Thoracic aorta (tissue), 2 donors: ENCODE data around the gene CCDC170. TPM values are rescaled to one million over a fixed set of nuclear protein-coding genes. Genes with fewer than 3 reads are reported as not detected.

Experiments used
- ATAC-seq: fragments of 150-250 bp; one replicate; pipeline ENCODE4 v1.8.0; 2017; ENCODE audit warnings: low read depth; ENCODE audit not compliant: insufficient number of reproducible peaks, low FRiP score
- DNase-seq: peaks from one replicate; pipeline ENCODE4 v3.0.0-alpha.2; 2020; ENCODE audit warnings: low spot score
- H3K27ac ChIP-seq, 2 donors: fragments of 200-600 bp; sonication (generic); 1 replicate in 1 of 2; 2 replicates in 1 of 2; pipeline ENCODE4 v1.5.1; 2016; ENCODE audit warnings: mild to moderate bottlenecking in 2 of 2, moderate library complexity in 2 of 2
- H3K27me3 ChIP-seq: fragments of 200-600 bp; sonication (generic); replicated peaks from 2 replicates; pipeline ENCODE4 v1.6.0; 2016; ENCODE audit warnings: mild to moderate bottlenecking; ENCODE audit not compliant: insufficient read depth
- H3K36me3 ChIP-seq: fragments of 200-600 bp; sonication (generic); one replicate; pipeline ENCODE4 v1.5.1; 2016
- H3K4me1 ChIP-seq, 2 donors: fragments of 200-600 bp; sonication (generic); 1 replicate in 1 of 2; 2 replicates in 1 of 2; pipeline versions ENCODE4 v1.5.1 to v1.6.0; 2016; ENCODE audit warnings: low read depth in 2 of 2, mild to moderate bottlenecking in 1 of 2; ENCODE audit not compliant: control insufficient read depth in 1 of 2
- H3K4me3 ChIP-seq: fragments of 200-600 bp; sonication (generic); 2 replicates; pipeline ENCODE4 v1.5.1; 2016; ENCODE audit warnings: mild to moderate bottlenecking
- H3K9me3 ChIP-seq: fragments of 200-600 bp; sonication (generic); 2 replicates; pipeline ENCODE4 v1.5.1; 2016
- total RNA-seq, 2 donors: library from RNA; depleted of rRNA; stranded (reverse); fragments of >200 nt; gene quantifications; one replicate each; pipeline versions ENCODE4 v1.1.0 to v1.2.3, GENCODE V29; 2016
- TF ChIP-seq, protein P1 (sequence below): fragments of 200-600 bp; sonication (generic); IDR thresholded peaks from one replicate; pipeline ENCODE4 v1.5.1; 2019; ENCODE audit warnings: antibody characterized with exemption

Gene CCDC170
- total RNA-seq, 2 donors from 2014 or later: 0.81 to 1.5 TPM

DNA sequence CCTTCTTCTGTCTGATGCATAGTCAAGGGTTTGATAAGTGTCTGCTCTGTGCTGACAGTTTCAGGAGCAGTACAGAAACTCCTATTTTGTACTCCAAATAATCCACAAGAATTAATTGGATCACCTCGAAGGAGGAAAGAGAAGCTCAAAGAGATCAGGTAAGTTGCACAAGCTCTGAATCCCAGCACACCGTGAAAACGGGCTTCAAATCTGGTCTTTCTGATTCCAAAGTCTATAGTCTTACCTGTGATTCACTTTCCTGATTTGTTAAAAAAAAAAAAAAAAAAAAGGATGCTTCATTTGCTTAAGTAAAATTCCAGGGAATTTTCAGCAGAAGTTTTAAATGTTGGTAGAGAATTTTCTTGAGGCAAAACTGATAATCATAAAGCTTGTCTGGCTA is 157.8 kb downstream of the CCDC170 start:
- H3K9me3 ChIP-seq: no peaks in the 10 kb centered on the region
- H3K4me1 ChIP-seq: no peaks in the 10 kb centered on the region
- DNase-seq (no peak), ATAC-seq (no peak)
- H3K27ac ChIP-seq: no peak overlapping the region
- no peaks in the 10 kb centered on the region for H3K27me3 ChIP-seq
- TF ChIP-seq, protein P1, sequence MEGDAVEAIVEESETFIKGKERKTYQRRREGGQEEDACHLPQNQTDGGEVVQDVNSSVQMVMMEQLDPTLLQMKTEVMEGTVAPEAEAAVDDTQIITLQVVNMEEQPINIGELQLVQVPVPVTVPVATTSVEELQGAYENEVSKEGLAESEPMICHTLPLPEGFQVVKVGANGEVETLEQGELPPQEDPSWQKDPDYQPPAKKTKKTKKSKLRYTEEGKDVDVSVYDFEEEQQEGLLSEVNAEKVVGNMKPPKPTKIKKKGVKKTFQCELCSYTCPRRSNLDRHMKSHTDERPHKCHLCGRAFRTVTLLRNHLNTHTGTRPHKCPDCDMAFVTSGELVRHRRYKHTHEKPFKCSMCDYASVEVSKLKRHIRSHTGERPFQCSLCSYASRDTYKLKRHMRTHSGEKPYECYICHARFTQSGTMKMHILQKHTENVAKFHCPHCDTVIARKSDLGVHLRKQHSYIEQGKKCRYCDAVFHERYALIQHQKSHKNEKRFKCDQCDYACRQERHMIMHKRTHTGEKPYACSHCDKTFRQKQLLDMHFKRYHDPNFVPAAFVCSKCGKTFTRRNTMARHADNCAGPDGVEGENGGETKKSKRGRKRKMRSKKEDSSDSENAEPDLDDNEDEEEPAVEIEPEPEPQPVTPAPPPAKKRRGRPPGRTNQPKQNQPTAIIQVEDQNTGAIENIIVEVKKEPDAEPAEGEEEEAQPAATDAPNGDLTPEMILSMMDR: no peak
- no peaks in the 10 kb centered on the region for H3K36me3 ChIP-seq
- H3K4me3 ChIP-seq: no peak overlapping the region

DNA sequence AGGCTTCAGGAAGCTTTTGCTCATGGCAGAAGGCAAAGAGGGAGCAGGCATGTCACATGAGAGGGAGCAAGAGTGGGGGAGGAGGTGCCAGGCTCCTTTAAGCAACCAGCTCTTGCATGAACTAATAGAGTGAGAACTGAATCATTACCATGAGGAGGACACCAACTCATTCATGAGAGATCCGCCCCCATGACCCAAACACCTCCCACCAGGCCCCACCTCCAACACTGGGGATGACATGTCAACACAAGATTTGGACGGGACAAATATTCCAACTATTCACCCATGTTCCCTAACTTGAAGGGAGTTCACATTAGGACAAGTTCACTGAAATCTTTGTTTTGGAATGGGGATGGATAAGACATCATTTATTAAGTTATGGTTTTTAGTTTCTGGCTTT is 158.5 kb downstream of the CCDC170 start:
- TF ChIP-seq, protein P1: no peak
- DNase-seq: no peak
- Histone ChIP-seq H3K36me3 (no peaks in the 10 kb centered on the region), H3K4me1 (no peaks in the 10 kb centered on the region), H3K27ac (no peak overlapping the region), H3K27me3 (no peaks in the 10 kb centered on the region), H3K4me3 (no peak overlapping the region), H3K9me3 (no peaks in the 10 kb centered on the region)
- ATAC-seq: no peak

DNA sequence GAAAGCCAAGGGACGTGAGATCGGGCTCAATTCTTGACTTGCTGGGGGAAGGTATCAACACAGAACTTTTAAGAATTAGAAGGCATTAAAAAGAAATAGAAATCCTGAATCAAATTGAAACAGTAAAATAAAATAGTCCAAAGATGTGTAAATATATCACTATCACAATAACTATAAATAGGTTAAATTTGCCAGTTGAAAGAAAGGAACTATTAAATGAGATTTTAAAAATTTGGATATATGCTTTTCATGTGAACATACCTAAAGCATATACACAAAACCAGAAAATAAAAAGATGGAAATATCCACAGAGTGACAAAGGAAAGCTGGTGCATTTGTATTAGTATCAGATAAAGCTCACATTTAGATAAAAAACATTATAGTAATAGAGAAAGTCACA is 161.3 kb downstream of the CCDC170 start:
- no peak overlapping the region for H3K27ac ChIP-seq
- H3K4me1 ChIP-seq: no peaks in the 10 kb centered on the region
- H3K36me3 ChIP-seq: no peaks in the 10 kb centered on the region
- no peaks in the 10 kb centered on the region for H3K9me3 ChIP-seq
- no peak for DNase-seq
- no peak overlapping the region for H3K4me3 ChIP-seq
- TF ChIP-seq, protein P1: no peak
- H3K27me3 ChIP-seq: no peaks in the 10 kb centered on the region
- no peak for ATAC-seq

DNA sequence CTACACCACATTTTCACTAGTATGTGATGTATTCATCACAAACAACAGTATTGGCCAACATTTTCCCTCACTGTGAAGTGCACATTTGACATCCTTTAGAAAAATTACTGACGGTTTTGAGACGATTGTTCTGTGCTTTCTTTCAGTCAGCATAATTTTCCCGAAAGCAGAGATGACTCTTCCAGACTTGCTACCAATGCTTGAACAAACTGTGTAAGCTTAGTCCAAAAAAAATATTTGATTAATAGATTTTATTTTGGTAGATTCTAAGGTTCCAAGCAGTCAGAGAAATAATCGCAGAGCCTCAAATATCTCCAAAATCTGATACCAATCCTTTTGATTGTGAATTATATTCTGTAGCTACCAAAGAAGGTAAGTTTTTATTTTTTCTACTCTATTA is 162.6 kb downstream of the CCDC170 start:
- H3K9me3 ChIP-seq: no peaks in the 10 kb centered on the region
- DNase-seq (no peak), ATAC-seq (no peak)
- H3K36me3 ChIP-seq: no peaks in the 10 kb centered on the region
- H3K27ac ChIP-seq: no peak overlapping the region
- TF ChIP-seq, protein P1: no peak
- H3K4me3 ChIP-seq: no peak overlapping the region
- no peaks in the 10 kb centered on the region for H3K4me1 ChIP-seq
- no peaks in the 10 kb centered on the region for H3K27me3 ChIP-seq

DNA sequence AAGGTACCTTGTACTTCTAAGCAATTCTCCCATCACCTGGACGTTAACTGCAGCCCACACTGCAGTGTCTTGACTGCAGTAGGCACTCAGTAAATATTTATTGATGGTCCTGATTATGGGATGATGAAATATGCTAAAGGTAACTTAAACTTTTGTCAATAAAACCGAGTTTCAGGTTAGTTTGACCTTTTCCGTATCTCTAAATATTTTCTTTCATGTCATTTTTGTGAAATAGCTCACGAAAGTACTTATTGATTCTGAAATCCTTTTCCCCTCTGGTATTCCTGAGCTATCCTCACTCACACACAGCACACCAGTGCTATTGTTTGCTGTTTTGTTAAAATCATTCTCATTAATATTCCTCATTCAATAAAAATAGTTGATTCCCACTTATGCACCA is 164.3 kb downstream of the CCDC170 start:
- no peak for DNase-seq
- ATAC-seq: no peak
- Histone ChIP-seq H3K9me3 (no peaks in the 10 kb centered on the region), H3K27ac (no peak overlapping the region), H3K4me1 (no peaks in the 10 kb centered on the region), H3K27me3 (no peaks in the 10 kb centered on the region), H3K36me3 (no peaks in the 10 kb centered on the region), H3K4me3 (no peak overlapping the region)
- TF ChIP-seq, protein P1: no peak
